A549 (cell line): ENCODE results near the gene HEG1.

Source experiments
- BHLHE40 ChIP-seq: IDR thresholded peaks from 2 replicates; pipeline ENCODE4 v1.6.1; 2012; ENCODE audit warnings: low read depth, low read length, inconsistent platforms
- CTCF ChIP-seq: fragments of >200 bp; sonication (Bioruptor Twin); formaldehyde crosslinking; IDR thresholded peaks from 3 replicates; pipeline ENCODE4 v1.5.1; 2016
- FOSB ChIP-seq: fragments of 250-450 bp; sonication (Bioruptor Pico); IDR thresholded peaks from 2 replicates; pipeline ENCODE4 v1.5.0; 2020; ENCODE audit warnings: mild to moderate bottlenecking, moderate library complexity
- JUNB ChIP-seq: fragments of >200 bp; sonication (Bioruptor Twin); formaldehyde crosslinking; IDR thresholded peaks from 2 replicates; pipeline ENCODE4 v1.6.1; 2016
- MAFK ChIP-seq: fragments of 450-650 bp; IDR thresholded peaks from 2 replicates; pipeline ENCODE4 v1.6.1; 2014; ENCODE audit not compliant: partially characterized antibody
- MYC ChIP-seq: IDR thresholded peaks from 2 replicates; pipeline ENCODE4 v1.6.1; 2012; ENCODE audit warnings: mild to moderate bottlenecking, inconsistent platforms, low read length, improper control_type of control experiment, borderline replicate concordance
- POLR2A ChIP-seq: IDR thresholded peaks from 2 replicates; pipeline ENCODE4 v1.6.1; 2012; ENCODE audit warnings: mild to moderate bottlenecking, low read length
- SMC3 ChIP-seq: fragments of >200 bp; sonication (Bioruptor Twin); formaldehyde crosslinking; IDR thresholded peaks from 3 replicates; pipeline ENCODE4 v1.6.1; 2018; ENCODE audit warnings: inconsistent platforms

- TF ChIP-seq POLR2A = no peak
- no peak for TF ChIP-seq CTCF
- no peak for TF ChIP-seq MAFK
- no peak for TF ChIP-seq BHLHE40
- TF ChIP-seq SMC3 = no peak
- no peak for TF ChIP-seq FOSB
- TF ChIP-seq MYC = no peak
- TF ChIP-seq JUNB = no peak
Observed at GRCh38 chr3:124935264-124935663, 120.5 kb downstream of the HEG1 start.
